GM12874 (cell line): Measurements from ENCODE around the gene YWHAH.

Experiments used
- TF ChIP-seq, protein P1 (sequence below): IDR thresholded peaks from 2 replicates; pipeline ENCODE4 v1.5.1; 2011; ENCODE audit warnings: low read depth, mild to moderate bottlenecking, control low read depth, low read length, moderate library complexity; ENCODE audit not compliant: insufficient read depth

YWHAH gene

DNA sequence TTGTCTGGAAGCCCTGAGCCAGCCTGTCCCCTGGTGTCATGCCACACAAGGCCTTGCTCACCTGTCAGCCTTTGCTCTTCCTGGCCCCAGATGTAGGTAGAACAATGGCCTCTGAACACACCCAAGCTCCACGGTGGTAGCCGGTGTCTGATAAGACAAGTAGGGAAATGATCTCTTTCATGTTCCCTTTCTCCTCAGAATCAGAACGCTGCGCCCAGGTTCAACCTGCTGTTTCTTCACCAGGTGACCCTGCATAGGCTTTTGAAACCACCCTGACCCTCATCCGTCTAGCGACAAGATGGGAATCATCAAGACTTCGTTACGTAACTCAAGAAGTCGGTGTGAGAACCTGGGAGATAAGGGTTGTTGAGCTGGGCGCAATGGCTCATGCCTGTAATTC, 28.7 kb upstream of the YWHAH start:
- TF ChIP-seq, protein P1, sequence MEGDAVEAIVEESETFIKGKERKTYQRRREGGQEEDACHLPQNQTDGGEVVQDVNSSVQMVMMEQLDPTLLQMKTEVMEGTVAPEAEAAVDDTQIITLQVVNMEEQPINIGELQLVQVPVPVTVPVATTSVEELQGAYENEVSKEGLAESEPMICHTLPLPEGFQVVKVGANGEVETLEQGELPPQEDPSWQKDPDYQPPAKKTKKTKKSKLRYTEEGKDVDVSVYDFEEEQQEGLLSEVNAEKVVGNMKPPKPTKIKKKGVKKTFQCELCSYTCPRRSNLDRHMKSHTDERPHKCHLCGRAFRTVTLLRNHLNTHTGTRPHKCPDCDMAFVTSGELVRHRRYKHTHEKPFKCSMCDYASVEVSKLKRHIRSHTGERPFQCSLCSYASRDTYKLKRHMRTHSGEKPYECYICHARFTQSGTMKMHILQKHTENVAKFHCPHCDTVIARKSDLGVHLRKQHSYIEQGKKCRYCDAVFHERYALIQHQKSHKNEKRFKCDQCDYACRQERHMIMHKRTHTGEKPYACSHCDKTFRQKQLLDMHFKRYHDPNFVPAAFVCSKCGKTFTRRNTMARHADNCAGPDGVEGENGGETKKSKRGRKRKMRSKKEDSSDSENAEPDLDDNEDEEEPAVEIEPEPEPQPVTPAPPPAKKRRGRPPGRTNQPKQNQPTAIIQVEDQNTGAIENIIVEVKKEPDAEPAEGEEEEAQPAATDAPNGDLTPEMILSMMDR: no peak

DNA sequence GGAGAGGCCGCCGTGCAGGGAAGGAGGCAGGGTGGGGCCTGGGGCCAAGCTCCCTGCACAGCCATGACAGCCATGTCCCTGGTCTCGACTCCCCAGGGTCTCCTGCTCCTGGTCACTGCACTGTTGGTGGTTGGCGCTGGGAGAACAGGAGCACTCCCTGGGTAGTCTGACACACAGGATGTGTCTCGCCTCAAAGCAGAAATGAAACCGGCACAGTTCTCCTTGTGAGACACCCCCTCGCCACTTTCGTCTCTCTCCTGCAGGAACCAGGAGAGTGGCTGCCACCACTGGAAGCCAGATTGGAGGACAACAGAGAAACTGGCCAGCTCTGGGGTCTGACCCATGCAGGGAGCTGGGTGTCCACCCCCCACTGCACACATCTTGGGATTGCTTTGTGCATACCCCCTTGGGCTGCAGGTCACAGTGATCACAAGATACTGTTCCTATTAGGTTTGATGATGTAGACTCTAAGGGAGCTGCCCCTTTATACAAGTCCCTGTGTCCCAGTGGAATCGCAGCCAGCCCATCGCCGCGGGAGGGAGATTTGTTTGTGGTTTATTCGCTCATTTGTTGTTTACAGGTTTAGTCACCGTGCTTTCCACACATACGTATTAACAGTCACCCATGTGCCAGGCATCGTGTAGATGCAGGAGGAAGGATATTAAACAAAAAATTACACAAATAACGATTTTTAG, 27.0 kb upstream of the YWHAH start:
- TF ChIP-seq, protein P1: no peak

DNA sequence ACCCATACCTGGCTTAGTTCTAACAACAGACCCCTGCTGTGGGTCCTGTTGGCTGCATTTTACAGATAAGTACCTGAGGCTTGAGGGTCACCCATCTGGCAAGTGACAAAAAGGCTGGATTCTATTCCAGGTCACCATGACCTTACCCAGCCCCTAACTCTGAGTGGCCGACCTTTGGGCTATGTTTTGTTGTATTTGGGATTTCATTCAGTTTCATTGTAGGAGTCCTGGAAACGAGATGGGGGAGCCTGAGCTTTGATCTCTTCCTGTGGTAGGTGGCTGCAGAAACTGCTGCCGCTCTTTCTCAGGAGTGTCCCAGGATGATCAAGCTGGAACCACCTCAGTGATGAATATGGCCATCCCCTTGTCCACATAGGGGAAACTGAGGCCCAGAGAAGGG, 24.6 kb upstream of the YWHAH start:
- TF ChIP-seq, protein P1: no peak

DNA sequence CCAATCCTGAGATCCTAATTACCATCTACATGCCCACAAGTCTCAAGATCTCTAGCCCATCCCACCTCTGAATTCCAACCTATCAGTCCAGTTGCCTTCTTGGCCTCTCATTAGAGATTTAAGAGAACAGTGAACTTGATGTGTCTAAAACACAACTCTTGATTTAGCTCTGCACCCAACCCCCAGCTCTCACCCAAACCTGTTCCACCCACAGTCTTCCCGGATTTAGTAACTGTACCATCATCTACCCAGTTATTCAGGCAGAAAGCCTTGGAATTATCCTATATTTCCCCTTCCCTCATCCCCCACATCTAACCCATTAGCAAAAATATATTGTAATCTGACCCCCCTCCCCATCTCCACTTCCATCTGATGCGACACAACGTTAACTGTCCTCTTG, 24.0 kb upstream of the YWHAH start:
- TF ChIP-seq, protein P1: no peak

DNA sequence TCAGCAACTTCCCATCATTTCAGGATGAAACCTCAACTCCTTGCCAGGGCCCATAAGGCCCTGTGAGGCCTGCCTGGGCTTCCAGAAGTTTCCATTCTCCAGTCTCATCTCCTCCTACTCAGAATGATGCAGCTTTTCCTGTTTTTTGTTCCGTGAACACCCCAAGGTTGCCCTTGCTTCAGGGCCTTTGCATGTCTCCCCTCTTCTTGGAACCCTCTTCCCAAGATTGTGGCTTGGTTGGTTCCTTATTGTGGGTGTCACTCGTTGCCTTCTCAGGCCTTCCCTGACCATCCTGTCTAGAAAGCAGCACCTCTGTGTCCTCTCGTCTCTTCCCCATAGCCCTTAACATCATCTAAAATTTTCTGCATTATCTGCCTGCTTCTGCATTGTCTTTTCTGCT, 23.2 kb upstream of the YWHAH start:
- TF ChIP-seq, protein P1: no peak

DNA sequence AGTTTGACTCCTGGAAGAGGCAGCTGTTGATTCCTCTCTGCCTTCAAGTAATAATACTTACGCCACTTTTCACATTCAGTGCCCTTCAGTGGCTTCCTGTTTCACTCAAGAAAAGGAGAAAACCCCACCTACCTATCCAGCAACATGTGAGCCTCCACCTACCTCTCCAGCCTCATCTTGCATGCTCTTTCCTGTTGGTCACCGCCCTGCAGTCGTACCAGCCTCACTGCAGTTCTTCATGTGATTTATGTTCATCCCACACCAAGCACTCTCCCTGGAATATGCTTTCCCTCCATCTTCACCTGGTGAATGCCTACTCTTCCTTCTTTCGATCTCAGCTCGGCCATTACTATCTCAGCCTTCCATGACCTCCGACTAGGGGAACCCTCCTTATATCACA, 21.8 kb upstream of the YWHAH start:
- TF ChIP-seq, protein P1: no peak

DNA sequence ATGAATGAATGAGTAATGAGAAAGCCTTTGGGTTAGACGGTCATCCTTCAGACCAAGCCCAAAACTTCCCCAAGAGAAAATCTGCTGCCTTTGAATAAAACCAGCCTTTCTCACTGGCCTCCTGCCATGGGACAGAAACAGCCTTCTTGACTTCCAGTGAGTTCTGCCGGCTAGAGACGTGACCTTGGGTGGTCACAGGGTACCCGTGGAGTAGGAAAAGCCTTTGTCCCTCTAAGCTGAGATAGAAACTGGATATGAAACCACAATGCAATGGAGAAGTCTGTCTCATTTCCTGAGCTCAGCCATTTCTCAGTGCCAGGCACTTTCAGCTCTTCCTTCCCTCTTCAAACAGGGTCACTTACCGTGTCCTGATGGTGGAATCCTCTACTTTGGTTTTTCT, 21.2 kb upstream of the YWHAH start:
- TF ChIP-seq, protein P1: no peak
